Kidney capillary endothelial cell (primary cell): ENCODE measurements around the gene PRELID3B.

Experiments used
- DNase-seq: peaks from one replicate; pipeline ENCODE4 v3.0.0-alpha.2; 2018; ENCODE audit warnings: low spot score

PRELID3B gene

GRCh38 chr20:58994390-58995159 is 48.0 kb downstream of the PRELID3B start:
- DNase-seq = no peak

DNA sequence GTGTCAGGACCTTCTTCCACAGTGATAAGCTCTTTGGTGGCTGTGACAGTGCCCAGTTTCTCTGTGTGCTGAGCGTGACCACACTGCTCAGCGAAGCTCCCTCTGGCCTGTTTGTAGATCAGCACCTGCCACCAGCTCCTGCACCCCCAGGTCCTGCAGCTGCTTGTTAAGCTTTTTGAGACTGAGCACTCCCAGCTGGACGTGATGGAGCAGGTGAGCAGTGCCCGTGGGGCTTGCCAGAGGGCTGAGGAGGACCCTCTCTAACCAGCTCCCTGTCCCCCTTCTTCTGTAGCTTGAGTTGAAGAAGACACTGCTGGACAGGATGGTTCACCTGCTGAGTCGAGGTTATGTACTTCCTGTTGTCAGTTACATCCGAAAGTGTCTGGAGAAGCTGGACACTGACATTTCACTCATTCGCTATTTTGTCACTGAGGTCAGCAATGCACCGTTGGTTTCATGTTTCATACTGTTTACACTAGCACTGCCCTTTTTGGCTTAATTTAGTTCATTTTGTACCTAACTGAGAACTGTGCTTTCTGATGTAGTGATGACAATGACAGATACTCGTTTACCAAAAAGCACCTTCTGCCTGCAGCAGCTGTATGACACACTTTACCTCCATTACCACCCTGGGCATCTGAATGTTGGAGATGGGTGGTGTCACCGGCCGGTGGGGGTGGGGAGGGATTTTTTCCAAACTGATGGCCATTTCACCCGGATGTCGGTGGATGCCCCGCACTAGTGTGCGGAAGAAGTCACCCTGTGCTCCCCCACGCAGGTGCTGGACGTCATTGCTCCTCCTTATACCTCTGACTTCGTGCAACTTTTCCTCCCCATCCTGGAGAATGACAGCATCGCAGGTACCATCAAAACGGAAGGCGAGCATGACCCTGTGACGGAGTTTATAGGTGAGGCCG is 49.0 kb downstream of the PRELID3B start:
- no peak for DNase-seq

- DNase-seq = no peak
These were observed 49.7 kb downstream of the PRELID3B start for GRCh38 chr20:58992911-58993310.

DNA sequence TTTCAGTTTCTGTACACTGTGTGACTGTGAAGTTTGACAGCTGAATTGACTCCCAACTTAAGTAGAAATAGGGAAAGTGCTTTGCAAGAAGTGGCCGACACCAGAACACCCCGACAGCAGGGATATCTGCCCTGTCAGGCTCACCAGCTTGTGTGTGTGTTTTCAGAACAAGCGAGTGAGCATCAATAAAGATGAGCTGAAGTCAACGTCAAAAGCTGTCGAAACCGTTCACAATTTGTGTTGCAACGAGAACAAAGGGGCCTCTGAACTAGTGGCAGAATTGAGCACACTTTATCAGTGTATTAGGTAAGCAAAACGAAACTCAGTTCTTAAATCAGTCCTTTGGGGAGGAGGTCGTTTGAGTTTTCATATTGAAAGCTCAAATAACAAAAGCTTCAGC is 50.9 kb downstream of the PRELID3B start:
- no peak for DNase-seq

DNA sequence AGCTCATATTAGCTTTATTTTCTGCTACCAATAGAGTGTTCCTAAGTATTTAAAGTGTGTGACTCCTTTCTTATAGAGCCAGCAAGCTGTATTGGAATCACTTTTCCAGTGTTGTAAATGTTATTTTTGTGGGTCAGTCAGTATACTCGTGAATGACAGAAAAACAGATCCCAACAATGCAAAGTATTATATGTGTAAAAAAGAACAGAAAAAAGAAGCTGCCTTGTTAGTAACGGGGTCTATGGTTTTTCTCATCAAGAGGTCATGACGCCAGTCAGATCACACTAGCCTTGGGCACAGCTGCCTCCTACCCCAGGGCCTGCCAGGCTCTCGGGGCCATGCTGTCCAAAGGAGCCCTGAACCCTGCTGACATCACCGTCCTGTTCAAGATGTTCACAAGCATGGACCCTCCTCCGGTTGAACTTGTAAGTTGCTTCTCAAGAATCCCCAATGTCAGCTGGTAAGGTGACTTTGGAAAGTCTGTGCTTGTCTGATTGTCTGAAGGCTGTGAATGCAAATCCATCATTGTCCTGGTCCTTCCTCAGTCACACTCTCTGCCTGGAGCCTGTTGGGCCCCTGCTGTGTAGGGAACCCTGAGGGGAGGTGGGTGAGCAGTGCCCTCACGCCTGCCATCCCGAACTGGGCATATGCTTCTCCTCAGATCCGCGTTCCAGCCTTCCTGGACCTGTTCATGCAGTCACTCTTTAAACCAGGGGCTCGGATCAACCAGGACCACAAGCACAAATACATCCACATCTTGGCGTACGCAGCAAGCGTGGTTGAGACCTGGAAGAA is 51.7 kb downstream of the PRELID3B start:
- no peak for DNase-seq

DNA sequence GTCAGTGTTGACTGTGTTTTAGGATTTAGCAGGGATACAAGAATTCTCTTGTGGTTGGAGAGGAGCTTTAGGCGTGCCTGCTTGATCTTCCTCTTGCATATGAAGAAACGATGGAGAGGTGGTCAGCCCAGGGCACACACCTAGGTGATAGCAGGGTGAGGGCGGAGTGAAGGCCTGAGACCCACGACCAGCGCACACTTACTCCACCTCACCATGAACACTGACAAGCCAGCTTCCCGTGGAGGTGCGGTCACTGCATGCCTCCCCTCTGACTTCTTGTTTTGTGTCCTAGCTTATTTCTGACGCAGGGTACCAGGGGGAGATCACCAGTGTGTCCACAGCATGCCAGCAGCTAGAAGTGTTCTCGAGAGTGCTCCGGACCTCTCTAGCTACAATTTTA is 53.4 kb downstream of the PRELID3B start:
- no peak for DNase-seq

GRCh38 chr20:58988565-58988882 is 54.1 kb downstream of the PRELID3B start:
- DNase-seq = no peak

DNA sequence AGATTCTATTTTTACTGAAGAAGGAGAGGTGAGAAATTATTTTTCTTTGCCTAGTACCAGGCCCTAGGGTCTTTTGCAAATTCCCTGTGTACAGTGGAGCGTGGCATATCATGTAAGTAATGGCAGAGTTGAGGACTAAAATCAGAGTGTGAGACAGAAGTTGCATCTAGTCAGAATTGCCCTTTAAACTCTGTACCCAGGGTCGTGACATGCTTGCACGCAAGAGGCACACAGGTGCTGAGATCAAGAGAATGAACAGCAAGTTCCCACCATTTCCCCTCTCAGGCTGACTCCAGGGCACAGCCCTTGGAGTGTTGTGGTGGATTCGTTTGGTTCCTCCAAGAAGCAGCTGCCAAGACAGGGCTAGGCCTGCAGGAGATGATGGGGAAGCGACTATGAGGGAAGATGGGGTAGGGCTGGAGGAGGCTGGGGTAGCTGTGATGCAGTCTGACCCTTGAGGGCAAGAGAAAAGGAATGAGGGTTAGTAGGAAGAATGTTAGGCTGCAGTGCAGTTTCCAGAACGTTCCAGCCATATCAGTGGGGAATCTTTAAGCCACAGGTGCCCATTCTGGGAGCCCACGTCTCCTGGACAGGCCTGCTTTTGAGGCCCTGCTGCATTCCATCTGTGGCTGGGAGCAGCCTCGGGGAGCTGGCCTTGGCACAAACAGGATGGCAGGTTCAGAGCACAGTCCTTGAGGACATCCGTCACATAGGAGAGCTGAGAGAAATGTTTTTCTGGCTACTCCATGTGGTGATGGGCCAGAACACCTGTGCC is 54.6 kb downstream of the PRELID3B start:
- DNase-seq = no peak

DNA sequence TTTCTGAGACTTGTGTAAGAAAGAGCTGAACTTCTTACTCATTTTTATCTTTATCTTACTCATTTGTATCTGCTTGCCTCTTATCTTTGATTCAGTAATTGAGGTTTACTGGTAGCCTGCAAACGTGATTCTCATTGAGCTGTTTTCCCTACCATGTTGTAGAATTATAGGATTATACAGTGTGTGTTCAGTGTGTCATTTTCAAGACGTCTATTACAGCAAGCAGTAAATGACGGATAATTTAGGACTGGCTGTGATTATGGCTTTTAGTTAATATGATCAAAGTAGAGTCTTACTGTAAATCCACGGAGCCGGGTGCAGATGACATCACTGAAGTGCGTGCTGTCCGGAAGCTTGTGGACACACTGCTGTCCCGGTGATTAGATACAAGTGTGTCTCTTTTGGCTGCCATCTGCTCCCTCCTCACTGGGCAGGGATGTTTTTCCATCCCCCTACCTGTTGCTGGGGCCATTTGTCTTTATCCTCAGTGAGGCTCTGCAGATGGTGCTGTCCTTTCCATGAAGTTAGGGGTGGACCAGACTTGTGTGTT is 55.5 kb downstream of the PRELID3B start:
- DNase-seq = no peak

DNA sequence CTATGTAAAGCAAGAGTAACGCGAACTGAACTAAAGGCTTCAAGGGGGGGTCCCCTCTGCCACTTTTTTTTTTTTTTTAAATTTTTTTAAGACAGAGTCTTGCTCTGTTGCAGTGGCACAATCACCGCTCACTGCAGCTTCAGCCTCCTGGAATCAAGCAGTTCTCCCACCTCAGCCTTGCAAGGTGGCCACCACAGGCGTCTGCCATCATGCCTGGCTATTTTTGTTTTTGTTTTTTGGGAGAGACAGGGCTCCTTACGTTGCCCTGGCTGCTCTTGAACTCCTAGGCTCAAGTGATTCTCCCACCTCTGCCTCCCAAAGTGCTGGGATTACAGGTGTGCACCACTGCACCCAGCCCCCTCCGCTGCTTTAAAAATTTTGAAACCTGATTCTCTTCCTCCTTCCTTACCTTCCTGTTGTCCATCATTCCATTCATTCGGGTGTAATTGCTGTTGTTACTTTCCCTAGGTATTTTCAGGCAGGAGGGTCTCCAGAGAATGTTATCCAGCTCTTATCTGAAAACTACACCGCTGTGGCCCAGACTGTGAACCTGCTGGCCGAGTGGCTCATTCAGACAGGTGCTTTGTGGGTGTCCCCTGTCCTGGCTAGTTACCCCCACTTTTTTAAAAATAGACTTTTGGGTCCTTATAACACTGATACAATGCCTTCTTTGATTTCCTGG is 56.2 kb downstream of the PRELID3B start:
- DNase-seq = no peak

DNA sequence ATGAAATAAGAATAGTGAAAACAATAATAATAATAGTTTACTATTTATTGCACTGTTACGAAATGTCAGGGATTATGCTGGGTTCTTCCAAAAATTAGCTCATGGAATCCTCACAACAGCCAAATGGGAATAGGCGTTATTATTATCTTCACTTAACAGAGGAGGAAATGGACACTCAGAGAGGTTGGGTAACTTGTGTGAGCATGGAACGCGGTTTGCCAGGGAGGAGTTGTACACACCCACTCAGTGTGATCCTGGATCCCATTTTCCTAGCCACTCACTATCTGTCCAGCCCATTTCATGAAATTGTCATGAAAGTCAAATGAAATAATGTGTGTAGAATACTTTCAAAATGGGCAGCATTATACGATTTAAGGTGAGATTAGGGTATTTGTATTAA is 56.9 kb downstream of the PRELID3B start:
- DNase-seq = no peak

DNA sequence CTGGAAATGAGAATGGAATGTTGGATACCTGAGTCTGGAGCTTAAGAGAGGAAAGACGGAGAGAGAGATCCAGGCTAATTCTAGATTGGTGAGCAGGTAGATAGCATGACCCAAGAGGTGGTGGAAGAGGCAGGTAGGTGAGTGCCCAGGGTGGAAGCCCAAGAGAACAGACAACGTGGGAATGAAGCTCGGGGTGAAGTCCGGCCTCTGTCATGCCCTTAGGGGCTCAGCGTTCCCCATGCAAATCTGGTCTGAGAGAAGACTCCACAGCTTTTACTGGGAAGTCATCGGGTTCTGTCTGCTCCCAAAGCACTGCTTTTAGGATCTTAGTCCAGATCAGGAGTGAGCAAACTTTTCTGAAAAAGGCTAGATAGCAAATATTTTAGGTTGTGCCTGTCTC is 57.9 kb downstream of the PRELID3B start:
- DNase-seq = no peak
